Stimulated activated CD4-positive, alpha-beta T cell treated with anti-CD3 and anti-CD28 coated beads, Interleukin-2, amount 100 ng/mL, for 24 hours (primary cell): ENCODE data around the gene DNAAF8.

ENCODE experiments used
- DNase-seq, 2 donors: peaks; one replicate each; pipeline ENCODE4 v3.0.0-alpha.2; 2020

DNAAF8 gene

DNA sequence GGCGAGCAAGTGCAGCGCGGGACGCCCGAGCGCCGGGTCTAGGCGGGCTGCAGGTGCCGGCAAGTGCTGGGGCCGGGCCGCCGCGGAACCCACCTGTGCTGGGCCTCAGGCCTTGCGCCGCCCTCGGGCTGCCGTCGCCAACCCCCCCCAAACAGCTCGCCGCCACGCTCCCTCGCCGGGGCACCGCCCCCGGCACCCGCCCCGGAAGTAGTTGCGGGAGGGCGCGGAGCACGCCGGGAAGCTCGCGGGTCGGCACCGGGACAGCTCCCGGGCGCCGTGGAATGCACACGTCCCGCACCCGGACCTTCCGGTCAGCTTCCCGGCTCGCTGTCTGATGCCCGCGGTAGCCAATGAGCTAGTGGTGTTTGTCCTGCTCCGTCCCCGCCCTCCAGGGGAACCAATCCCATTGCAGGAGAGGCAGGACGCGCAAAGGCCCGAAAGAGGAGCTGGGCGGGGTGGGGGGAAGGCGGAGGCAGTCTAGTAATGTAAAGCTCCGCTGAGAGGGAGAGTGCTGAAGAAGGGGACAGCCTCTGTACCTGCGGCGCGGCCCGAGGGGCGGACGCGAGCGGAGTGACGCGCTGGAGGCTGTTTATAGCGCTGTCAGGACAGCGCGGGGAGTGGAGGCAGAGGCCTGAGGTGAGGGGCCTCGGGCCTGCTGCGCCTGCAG is at the start of gene DNAAF8, which contains the start of gene ANKS3:
Gene DNAAF8, plus strand, starts transcription at position 475 of the 667 bp plus-strand sequence. CDS start 1,978 bp downstream, outside the sequence.
Gene ANKS3, minus strand, starts transcription at position 209 of the 667 bp plus-strand sequence. CDS start 4,122 bp downstream, outside the sequence.
- DNase-seq, result peak; percentile 80 to 82

DNA sequence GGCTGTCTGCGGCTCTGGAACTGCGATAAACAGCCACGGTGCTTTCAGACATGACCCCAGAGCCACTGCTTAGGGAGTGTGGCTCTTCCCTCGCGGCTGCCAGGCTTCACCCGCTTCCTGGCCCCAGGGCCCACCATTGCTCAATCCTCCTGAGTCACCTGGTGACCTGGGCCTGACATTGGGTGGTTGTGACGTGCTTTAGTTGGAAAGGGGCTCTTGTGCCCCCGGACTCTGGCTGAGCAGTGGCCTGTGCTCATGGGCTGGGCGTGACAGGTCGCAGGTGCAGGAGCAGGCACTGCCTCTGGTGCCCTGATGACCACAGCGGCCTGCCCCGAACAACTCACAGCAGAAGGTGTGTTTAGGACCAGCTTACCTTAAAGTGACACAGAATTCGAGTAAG is 49.6 kb upstream of the DNAAF8 start:
- no peak for DNase-seq

GRCh38 chr16:4685292-4685691 is 49.0 kb upstream of the DNAAF8 start:
- no peak for DNase-seq

DNA sequence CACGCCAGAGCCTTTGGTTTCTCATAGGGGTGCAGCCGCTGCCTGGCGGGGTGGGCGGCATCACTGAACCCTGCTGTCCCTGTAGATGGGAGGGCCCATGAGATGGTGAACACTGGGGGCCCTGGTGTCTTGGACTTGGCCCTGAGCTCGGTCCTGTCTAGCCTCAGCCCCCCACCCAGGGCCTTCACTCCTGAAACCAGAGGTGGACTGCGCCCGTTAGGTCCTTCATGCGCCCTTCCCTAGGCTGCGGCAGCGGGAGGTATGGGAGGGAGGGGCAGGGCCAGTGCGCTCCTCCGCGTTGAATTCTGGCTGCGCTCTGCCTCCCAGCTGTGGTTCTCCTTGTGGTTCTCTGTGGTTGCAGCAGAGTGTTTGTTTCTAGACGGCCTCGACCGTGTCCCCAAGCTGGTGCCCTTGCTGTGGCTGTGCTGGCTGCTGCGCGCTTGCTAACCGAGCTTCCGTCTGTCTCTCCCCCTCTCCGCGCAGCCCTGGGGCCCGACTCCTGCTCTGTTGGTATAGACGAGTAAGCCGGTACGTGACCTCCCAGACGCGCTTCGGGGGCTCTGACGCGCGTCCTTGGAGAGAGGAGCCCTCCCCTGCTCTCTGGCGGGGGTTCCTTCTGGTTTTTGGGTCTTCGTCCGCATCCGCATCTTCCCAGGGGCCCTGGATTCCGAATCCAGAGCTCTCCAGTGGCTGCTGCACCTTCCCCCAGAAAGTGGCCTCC is 48.4 kb upstream of the DNAAF8 start:
- no peak for DNase-seq

DNA sequence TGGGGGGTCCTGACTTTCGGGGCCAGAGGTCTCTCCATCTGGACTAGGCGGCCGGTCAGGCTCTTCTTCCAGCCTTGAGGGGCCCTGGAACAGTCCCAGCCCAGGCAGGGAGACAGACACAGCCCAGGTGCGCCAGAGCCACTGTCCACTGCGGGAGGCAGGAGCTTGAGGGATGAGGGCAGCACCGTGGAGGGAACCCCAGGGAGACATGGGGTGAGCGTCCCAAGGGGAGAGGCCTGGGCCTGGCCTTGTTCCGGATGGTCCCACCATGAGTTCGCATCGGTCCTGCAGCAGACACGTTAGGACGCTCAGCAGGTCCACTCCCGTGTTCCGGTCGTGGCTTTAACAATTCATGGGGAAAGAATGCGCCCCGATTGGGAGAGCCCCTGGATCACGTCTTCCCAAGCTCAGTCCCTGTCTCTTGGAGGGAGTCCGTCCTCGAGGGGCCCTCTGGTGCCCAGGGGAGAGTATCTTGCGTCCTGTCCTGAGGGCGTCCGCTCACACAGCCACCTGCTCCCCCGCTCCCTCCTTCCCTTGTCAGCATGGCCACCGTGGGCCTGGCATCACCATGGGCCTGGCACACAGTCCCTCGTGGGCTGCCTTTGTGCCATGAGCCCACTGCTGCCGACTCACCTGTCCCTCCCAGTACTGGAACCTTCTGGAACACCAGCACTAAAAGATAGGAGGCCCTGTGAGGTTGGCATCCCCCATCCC is 47.7 kb upstream of the DNAAF8 start:
- no peak for DNase-seq

DNA sequence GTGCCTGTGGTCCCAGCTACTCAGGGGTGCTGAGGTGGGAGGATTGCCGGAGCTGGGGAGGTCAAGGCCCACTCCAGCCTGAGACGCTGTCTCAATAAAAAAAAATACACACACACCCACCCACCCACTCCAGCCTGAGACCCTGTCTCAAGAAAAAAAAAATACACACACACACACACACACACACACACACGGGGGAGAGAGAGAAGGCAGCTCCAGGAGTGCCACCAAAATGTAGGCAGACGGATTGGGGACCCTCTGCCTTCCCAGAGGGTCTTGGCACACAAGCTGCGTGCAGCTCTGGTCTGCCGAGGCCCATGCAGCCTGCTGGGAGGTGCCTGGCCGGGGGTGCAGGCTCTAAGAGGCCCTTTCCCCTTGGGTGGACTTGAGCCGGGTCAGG is 46.9 kb upstream of the DNAAF8 start:
- no peak for DNase-seq

DNA sequence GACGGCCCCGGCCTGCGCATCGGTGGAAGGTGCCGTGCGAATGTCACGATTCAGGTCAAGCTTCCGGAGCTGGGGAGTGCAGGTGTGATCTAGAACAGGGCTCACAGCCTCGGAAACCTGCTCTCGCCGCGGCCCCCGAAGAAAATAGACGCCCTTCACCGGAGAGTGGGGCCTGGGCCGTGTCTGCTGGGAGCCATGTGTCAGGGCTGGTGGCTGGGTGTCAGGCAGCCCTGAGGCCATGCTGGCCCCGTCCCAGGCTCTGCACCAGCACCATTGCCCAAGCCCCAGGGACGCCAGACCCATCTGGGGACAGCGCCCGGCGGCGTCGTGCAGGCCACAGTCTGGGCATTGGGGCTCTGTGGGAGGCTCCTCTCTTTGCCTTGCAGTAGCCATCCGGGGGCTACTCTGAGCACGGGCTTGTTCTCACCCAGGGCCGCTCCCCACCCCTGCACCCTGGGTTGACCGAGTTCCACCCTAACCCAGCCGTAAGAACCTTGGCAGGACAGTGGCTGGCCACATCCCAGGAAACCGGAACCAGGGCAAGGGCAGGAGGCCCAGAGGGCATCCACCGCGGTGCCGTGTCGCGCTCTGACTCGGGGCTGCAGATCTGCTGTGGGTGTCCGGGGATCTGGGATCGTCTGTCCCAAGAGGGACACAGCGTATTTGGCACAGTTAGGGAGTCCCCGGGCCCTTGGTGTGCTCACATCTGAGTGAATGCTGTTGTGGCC is 46.2 kb upstream of the DNAAF8 start:
- peak in 1 of 2 donors; percentile 16 for DNase-seq

DNA sequence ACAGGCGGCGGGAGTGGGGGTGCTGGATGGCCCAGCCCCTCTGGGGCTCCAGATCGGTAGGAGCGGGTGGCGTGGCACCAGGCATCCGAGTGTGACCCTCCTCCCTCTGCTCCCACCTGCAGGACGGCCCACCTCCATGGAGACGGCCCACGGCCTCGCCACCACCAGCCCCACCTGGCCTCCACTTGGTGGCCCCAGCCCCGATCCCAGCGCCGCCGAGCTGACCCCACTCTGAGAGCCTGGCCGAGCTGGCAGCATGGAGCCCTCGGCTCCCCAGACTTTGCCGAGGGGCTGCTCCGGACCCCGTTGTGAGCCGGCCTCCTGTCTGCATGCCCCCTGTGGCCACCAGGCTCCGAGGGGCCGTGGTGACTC is 45.7 kb upstream of the DNAAF8 start:
- no peak for DNase-seq

DNA sequence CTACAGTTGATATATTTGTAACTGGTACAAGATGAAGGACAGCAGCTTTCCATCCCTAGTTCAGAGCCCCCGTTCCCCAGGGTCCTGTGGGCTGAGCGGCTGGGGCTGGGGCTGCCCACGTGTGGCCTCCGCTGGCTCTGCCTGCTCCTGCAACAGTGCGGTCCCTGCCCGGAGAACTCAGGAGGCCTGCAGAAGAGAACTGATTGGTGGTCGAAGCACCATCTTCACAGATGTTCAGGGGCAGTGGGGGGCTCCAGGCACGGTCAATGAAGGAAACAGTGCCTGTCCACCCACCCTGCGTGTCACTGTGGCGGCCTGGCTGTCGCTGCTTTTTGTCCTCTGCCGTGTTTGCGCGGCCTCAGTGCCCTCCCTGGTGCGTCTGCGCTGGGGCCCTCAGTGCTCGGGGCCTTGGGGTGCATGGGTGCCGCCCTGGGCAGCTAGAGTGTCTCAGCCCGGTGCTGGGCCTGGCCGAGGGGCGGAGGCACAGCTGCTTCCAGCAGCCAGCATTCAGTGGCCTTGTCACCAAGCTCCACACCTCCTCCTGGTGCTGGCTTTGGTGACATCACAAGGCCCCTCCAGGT is 45.2 kb upstream of the DNAAF8 start:
- no peak for DNase-seq

DNA sequence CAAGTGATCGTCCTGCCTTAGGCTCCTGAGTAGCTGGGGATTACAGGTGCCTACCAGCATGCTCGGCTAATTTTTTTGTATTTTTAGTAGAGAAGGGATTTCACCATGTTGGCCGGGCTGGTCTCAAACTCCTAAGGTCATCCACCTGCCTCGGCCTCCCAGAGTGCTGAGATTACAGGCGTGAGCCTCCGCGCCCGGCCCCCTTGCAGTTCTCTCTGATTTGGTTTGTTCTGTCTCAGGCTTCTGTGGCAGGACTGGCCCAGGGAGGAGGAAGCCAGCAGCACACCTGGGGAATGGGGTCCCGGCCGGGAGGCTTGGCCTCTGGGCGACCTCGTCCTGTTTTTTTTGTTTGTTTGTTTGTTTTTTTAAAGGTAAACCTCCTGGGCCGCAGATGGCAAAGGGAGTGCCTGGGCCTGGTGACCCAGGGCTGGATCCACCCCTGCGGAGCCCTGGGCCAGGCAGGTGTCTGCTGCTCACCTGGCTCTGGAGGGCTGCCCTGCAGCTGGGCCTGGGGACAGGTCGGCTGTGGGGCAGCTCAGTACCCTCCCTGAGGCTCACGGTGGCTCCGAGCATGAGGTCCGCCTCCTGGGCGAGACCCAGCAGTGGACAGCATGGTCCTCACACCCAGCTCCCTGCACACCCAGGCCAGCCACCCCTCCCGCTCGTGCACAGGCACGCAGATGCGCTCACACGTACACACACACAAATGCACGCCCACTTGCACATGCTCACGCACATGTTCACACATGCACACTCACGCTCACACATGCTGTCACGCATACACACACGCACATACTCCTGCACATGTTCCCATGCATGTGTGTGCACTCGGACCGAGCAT is 44.3 kb upstream of the DNAAF8 start:
- DNase-seq, result no peak

DNA sequence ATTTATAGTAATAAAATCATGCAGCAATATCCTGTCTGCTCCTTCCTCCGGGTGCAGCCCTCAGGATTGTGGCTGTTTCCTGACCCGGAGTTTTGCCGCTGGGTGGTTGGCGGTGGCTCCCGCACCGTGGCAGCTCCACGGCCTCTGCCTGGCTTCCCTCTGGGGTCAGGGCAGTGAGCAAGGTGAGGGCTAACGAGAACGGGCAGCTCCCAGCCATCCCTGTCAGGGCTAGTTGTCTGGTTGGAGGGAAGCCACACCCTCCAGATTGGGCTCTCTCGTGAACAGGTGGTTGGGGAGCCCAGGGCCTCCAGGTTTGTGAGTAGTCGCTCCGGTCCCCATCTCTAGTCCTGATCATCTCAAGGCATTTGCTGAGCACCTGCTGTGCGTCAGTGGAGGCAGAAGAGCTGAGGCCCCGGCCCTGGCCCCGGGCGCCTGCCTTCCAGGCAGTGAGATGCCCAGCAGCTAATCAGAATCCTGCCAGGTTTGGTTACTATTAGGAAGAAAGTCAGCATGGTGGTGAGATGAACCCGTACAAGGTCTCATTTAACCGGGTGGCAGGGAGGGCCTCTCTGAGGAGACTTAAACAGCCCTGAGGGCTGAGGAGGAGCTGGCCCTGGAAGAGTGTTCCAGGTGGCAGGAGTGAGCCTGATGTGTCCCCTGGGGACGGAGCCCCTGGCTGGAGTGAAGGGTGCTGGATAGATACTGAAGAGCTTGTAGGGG is 43.2 kb upstream of the DNAAF8 start:
- DNase-seq, result no peak

- no peak for DNase-seq
Measured at GRCh38 chr16:4691666-4692412, 42.5 kb upstream of the DNAAF8 start.

GRCh38 chr16:4692460-4693295 is 41.7 kb upstream of the DNAAF8 start:
- no peak for DNase-seq

DNA sequence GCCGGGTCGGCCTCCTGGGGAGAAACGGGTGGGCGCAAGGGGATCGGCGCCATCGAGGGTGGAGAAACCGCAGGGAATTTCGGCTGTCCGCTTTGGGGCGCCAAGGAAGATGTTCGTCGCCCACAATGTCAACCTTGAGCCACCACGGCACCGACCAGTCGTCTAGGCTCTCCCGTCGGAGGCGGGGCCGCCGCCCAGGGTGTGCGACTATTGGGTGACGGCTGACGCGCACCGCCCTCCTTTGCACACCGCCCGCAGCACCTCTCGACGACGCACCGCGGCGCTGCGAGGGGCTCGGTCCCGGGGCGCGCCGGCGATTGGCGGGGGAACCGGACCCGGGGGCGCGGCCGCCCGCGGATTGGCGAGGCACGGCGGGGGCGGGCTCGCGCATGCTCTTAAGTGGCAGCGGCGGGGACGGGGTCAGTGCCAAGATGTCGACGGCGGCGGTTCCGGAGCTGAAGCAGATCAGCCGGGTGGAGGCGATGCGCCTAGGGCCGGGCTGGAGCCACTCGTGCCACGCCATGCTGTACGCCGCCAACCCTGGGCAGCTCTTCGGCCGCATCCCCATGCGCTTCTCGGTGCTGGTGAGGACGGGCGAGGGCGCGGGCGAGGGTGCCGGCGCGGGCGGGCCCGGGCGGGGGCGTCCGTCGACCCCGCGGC is 40.9 kb upstream of the DNAAF8 start, which contains the start of gene NUDT16L1:
Gene NUDT16L1, plus strand, starts transcription at position 267 of the 660 bp plus-strand sequence. Its CDS starts 165 bp downstream, at position 432.
- DNase-seq, result peak; percentile 97 to 98

DNA sequence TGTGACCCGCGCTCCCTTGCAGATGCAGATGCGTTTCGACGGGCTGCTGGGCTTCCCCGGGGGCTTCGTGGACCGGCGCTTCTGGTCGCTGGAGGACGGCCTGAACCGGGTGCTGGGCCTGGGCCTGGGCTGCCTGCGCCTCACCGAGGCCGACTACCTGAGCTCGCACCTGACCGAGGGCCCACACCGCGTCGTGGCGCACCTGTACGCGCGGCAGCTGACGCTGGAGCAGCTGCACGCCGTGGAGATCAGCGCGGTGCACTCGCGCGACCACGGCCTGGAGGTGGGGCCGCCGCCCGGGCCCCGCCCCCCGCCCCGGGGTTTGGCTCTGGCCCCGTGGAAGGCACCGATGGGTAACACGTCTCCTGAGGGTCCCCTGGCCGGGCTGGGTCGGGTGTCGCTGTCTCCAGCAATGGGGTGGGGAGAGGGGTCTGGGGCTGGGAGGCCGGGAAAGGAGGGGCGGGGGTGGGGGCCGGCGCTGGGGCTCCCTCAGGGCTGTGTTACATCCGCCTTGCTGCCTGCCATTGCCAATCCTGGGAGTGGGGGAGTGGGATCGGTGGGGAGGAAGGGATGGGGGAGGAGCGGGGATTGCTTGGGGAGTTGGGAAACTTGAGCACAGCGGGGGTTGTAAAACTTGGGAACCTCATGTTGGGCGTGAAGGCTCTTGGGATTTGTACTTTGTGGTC is 40.2 kb upstream of the DNAAF8 start:
- peak; percentile 56 to 57 for DNase-seq

DNA sequence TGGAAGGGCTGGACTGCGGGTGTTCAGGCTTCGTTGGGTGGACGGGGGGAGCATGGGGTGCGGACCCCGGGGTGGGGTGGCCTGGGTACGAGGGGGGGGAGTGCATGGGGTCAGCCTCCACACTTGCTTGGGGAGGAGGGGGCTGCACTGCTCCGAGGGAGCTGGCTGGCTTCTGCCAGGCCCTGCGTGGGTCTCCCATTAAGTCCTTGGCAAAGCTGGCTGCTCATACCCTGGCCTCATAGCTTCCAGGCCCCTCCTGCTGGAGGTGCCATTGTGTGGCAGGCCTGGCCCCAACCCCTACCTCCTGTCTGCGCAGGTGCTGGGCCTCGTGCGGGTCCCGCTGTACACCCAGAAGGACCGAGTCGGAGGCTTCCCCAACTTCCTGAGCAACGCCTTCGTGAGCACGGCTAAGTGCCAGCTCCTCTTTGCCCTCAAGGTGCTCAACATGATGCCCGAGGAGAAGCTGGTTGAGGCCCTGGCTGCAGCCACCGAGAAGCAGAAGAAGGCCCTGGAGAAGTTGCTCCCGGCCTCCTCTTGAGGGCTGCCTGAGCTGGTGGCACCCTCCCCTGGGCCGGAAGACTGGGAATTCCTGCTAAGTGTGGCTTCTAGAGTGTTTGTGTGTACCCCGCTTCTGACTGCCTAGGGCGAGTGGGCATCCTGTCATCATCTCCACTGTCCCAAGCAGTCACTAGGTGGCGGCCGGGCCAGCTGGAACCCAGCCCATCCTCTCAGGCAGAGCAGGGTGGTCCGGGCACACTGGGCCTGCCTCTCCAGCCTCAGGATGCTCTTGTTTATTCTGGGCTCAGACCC is 39.5 kb upstream of the DNAAF8 start:
- DNase-seq, result peak in 1 of 2 donors; percentile 20
